HL-60 (cell line): ENCODE results near the gene SPACA6.

ENCODE experiments used
- DNase-seq, 2 experiments: peaks; one replicate each; pipeline ENCODE4 v3.0.0-alpha.2; 2010 to 2020; ENCODE audit warnings: low read depth in 1 of 2, low spot score in 1 of 2
- H3K27ac ChIP-seq: fragments of 250-450 bp; sonication (Bioruptor Pico); replicated peaks from 2 replicates; pipeline ENCODE4 v1.5.1; 2020; ENCODE audit warnings: mild to moderate bottlenecking, moderate library complexity
- H3K27me3 ChIP-seq: fragments of 250-450 bp; sonication (Bioruptor Pico); 2 replicates; pipeline ENCODE4 v1.5.1; 2021; ENCODE audit warnings: mild to moderate bottlenecking, moderate library complexity; ENCODE audit not compliant: insufficient read depth, poor library complexity, severe bottlenecking
- H3K4me3 ChIP-seq: replicated peaks from 2 replicates; pipeline ENCODE4 v1.5.1; 2011; ENCODE audit warnings: mild to moderate bottlenecking, control low read depth, low read length; ENCODE audit not compliant: insufficient read depth
- GABPA ChIP-seq: IDR thresholded peaks from 2 replicates; pipeline ENCODE4 v1.6.1; 2012; ENCODE audit warnings: low read depth
- POLR2AphosphoS5 ChIP-seq: IDR thresholded peaks from 2 replicates; pipeline ENCODE4 v1.6.1; 2012; ENCODE audit warnings: low read depth
- SPI1 ChIP-seq: IDR thresholded peaks from 2 replicates; pipeline ENCODE4 v1.6.1; 2012; ENCODE audit warnings: low read depth, mild to moderate bottlenecking, borderline replicate concordance
- TF ChIP-seq, protein P1 (sequence below): IDR thresholded peaks from one replicate; pipeline ENCODE4 v1.5.1; 2011; ENCODE audit warnings: low read length, control low read depth, inconsistent platforms; ENCODE audit not compliant: insufficient read depth
- TF ChIP-seq, protein P2 (sequence below): IDR thresholded peaks from 2 replicates; pipeline ENCODE4 v1.6.1; 2012; ENCODE audit warnings: low read depth; ENCODE audit not compliant: insufficient replicate concordance

The SPACA6 gene

GRCh38 chr19:51691584-51692428 lies 1.3 kb upstream of the SPACA6 start:
- no peak for DNase-seq
- TF ChIP-seq GABPA (no peak), POLR2AphosphoS5 (no peak), SPI1 (no peak)
- TF ChIP-seq, protein P1, sequence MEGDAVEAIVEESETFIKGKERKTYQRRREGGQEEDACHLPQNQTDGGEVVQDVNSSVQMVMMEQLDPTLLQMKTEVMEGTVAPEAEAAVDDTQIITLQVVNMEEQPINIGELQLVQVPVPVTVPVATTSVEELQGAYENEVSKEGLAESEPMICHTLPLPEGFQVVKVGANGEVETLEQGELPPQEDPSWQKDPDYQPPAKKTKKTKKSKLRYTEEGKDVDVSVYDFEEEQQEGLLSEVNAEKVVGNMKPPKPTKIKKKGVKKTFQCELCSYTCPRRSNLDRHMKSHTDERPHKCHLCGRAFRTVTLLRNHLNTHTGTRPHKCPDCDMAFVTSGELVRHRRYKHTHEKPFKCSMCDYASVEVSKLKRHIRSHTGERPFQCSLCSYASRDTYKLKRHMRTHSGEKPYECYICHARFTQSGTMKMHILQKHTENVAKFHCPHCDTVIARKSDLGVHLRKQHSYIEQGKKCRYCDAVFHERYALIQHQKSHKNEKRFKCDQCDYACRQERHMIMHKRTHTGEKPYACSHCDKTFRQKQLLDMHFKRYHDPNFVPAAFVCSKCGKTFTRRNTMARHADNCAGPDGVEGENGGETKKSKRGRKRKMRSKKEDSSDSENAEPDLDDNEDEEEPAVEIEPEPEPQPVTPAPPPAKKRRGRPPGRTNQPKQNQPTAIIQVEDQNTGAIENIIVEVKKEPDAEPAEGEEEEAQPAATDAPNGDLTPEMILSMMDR = no peak
- TF ChIP-seq, protein P2, sequence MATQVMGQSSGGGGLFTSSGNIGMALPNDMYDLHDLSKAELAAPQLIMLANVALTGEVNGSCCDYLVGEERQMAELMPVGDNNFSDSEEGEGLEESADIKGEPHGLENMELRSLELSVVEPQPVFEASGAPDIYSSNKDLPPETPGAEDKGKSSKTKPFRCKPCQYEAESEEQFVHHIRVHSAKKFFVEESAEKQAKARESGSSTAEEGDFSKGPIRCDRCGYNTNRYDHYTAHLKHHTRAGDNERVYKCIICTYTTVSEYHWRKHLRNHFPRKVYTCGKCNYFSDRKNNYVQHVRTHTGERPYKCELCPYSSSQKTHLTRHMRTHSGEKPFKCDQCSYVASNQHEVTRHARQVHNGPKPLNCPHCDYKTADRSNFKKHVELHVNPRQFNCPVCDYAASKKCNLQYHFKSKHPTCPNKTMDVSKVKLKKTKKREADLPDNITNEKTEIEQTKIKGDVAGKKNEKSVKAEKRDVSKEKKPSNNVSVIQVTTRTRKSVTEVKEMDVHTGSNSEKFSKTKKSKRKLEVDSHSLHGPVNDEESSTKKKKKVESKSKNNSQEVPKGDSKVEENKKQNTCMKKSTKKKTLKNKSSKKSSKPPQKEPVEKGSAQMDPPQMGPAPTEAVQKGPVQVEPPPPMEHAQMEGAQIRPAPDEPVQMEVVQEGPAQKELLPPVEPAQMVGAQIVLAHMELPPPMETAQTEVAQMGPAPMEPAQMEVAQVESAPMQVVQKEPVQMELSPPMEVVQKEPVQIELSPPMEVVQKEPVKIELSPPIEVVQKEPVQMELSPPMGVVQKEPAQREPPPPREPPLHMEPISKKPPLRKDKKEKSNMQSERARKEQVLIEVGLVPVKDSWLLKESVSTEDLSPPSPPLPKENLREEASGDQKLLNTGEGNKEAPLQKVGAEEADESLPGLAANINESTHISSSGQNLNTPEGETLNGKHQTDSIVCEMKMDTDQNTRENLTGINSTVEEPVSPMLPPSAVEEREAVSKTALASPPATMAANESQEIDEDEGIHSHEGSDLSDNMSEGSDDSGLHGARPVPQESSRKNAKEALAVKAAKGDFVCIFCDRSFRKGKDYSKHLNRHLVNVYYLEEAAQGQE = no peak
- Histone ChIP-seq H3K27ac (no peak overlapping the region), H3K4me3 (no peak overlapping the region), H3K27me3 (no peaks in the 10 kb centered on the region)

DNA sequence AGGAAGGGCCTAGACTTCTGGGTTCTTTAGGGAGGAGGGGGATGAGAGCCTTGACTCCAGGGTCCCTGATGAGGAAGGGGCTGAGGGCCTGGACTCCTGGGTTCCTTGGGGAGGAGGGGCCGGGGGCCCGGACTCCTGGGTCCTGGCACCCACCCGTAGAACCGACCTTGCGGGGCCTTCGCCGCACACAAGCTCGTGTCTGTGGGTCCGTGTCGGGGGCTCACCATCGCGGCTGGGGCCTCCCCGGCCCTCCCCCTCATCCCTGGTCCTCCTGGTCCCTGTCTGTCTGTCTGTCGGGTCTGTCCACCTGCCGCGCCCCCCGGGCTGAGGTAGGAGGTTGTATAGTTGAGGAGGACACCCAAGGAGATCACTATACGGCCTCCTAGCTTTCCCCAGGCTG lies 662 bp upstream of the SPACA6 start:
- Histone ChIP-seq H3K27ac (no peak overlapping the region), H3K27me3 (no peaks in the 10 kb centered on the region), H3K4me3 (no peak overlapping the region)
- TF ChIP-seq GABPA = no peak
- TF ChIP-seq, protein P2 = no peak
- TF ChIP-seq, protein P1 = no peak
- TF ChIP-seq SPI1 = no peak
- TF ChIP-seq POLR2AphosphoS5 = no peak
- DNase-seq = no peak

- no peaks in the 10 kb centered on the region for H3K27me3 ChIP-seq
- TF ChIP-seq, protein P2 = no peak
- TF ChIP-seq GABPA (no peak), SPI1 (no peak), POLR2AphosphoS5 (no peak)
- TF ChIP-seq, protein P1 = no peak
- H3K4me3 ChIP-seq = no peak overlapping the region
- no peak overlapping the region for H3K27ac ChIP-seq
- DNase-seq = no peak
Observed at GRCh38 chr19:51693819-51694218, 689 bp downstream of the SPACA6 start.
